Uterus (tissue), 2 donors: Measurements from ENCODE around the gene HAGH.

ENCODE experiments used
- POLR2A ChIP-seq, 2 donors: fragments of 450-650 bp; IDR thresholded peaks; one replicate each; pipeline ENCODE4 v1.6.1; 2016; ENCODE audit warnings: antibody characterized with exemption in 2 of 2, mild to moderate bottlenecking in 1 of 2, moderate library complexity in 1 of 2
- TF ChIP-seq, protein P1 (sequence below), 4 experiments: fragments of 200-600 bp in 2 of 4; fragments of 450-650 bp in 2 of 4; sonication (generic) in 2 of 4; IDR thresholded peaks; one replicate each; pipeline ENCODE4 v1.5.1; 2016 to 2019; ENCODE audit warnings: antibody characterized with exemption in 4 of 4, mild to moderate bottlenecking in 2 of 4, moderate library complexity in 1 of 4

- TF ChIP-seq POLR2A (IDR thresholded peaks at IDR 0.05): no peak
- TF ChIP-seq, protein P1, sequence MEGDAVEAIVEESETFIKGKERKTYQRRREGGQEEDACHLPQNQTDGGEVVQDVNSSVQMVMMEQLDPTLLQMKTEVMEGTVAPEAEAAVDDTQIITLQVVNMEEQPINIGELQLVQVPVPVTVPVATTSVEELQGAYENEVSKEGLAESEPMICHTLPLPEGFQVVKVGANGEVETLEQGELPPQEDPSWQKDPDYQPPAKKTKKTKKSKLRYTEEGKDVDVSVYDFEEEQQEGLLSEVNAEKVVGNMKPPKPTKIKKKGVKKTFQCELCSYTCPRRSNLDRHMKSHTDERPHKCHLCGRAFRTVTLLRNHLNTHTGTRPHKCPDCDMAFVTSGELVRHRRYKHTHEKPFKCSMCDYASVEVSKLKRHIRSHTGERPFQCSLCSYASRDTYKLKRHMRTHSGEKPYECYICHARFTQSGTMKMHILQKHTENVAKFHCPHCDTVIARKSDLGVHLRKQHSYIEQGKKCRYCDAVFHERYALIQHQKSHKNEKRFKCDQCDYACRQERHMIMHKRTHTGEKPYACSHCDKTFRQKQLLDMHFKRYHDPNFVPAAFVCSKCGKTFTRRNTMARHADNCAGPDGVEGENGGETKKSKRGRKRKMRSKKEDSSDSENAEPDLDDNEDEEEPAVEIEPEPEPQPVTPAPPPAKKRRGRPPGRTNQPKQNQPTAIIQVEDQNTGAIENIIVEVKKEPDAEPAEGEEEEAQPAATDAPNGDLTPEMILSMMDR (IDR thresholded peaks at IDR 0.05): no peak
These were observed 45.5 kb upstream of the HAGH start, which contains the start of gene MEIOB for GRCh38 chr16:1871974-1872635.
